Glutamatergic neuron (in vitro differentiated cells): ENCODE measurements around the gene ANKRD10. TPM values are rescaled to one million over a fixed set of nuclear protein-coding genes. Genes with fewer than 3 reads are reported as not detected.

Experiments
- DNase-seq: peaks from one replicate; pipeline ENCODE4 v3.0.0; 2022
- H3K27ac Mint-ChIP-seq: one replicate; pipeline ENCODE4 v1.8.0; 2020; ENCODE audit warnings: mild to moderate bottlenecking, mixed read lengths, inconsistent platforms; ENCODE audit not compliant: unreplicated experiment
- H3K27me3 Mint-ChIP-seq: one replicate; pipeline ENCODE4 v1.8.0; 2020; ENCODE audit warnings: mild to moderate bottlenecking, moderate library complexity, mixed read lengths, inconsistent platforms; ENCODE audit not compliant: unreplicated experiment
- H3K36me3 Mint-ChIP-seq: one replicate; pipeline ENCODE4 v1.8.0; 2020; ENCODE audit warnings: mild to moderate bottlenecking, mixed read lengths, inconsistent platforms; ENCODE audit not compliant: unreplicated experiment
- H3K4me1 Mint-ChIP-seq: one replicate; pipeline ENCODE4 v1.8.0; 2020; ENCODE audit warnings: mild to moderate bottlenecking, low read depth, mixed read lengths, inconsistent platforms; ENCODE audit not compliant: unreplicated experiment
- H3K4me3 Mint-ChIP-seq: one replicate; pipeline ENCODE4 v1.8.0; 2020; ENCODE audit warnings: mild to moderate bottlenecking, mixed read lengths, inconsistent platforms; ENCODE audit not compliant: unreplicated experiment
- H3K9me3 Mint-ChIP-seq: one replicate; pipeline ENCODE4 v1.8.0; 2020; ENCODE audit warnings: mild to moderate bottlenecking, moderate library complexity, mixed read lengths, inconsistent platforms; ENCODE audit not compliant: unreplicated experiment
- total RNA-seq: library from RNA; stranded (reverse); fragmentation: NEBNext Ultra II Directional; extraction: Animal tissue kit (Norgen Biotek cat#: 25700); gene quantifications from one replicate; pipeline ENCODE4 v1.2.1, GENCODE V29; 2021; ENCODE audit not compliant: unreplicated experiment
- TF ChIP-seq, protein P1 (sequence below): fragments of 200-600 bp; sonication (generic); IDR thresholded peaks from one replicate; pipeline ENCODE4 v1.5.0; 2021; ENCODE audit not compliant: partially characterized antibody, unreplicated experiment

The ANKRD10 gene
- total RNA-seq, 1 donor from 2014 or later, result 188 TPM

DNA sequence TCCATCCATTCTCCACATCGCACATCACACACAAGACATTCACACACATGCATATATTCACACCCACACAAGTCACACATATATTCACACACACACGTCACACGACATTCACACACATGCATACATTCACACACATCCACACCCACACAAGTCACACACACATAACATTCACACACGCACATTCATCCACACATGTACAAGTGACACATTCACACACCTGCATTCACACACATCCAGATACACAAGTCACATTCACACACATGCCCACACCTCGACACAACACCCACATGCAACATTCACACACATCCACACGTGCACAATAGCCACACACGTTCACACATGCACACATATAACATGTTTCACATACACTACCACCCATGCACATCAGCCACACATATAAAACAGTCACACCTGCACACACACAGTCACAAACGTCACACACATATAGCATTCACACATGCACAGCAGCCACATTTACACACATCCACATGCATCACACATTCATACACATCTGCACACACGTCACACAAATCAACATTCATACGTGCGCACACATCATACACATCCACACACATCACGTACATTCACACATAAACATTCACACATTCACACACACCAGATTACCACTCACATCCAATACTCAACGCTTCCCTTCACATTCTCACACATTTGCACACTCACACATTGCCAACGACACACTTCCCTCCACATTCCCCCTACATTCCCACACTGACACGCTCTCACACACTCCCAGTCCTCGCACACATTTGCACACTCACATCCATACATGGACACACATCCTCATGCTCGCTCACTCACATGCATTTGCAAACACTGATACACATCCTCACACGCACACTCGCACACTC, 41.0 kb downstream of the ANKRD10 start:
- Mint-ChIP-seq H3K9me3 (peaks cover 4% of the 10 kb centered on the region), H3K4me1 (peaks cover 8% of the 10 kb centered on the region), H3K4me3 (no peak overlapping the region), H3K27me3 (peaks cover 3% of the 10 kb centered on the region), H3K27ac (no peak overlapping the region), H3K36me3 (no peaks in the 10 kb centered on the region)
- no peak for DNase-seq
- TF ChIP-seq, protein P1, sequence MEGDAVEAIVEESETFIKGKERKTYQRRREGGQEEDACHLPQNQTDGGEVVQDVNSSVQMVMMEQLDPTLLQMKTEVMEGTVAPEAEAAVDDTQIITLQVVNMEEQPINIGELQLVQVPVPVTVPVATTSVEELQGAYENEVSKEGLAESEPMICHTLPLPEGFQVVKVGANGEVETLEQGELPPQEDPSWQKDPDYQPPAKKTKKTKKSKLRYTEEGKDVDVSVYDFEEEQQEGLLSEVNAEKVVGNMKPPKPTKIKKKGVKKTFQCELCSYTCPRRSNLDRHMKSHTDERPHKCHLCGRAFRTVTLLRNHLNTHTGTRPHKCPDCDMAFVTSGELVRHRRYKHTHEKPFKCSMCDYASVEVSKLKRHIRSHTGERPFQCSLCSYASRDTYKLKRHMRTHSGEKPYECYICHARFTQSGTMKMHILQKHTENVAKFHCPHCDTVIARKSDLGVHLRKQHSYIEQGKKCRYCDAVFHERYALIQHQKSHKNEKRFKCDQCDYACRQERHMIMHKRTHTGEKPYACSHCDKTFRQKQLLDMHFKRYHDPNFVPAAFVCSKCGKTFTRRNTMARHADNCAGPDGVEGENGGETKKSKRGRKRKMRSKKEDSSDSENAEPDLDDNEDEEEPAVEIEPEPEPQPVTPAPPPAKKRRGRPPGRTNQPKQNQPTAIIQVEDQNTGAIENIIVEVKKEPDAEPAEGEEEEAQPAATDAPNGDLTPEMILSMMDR, result no peak

DNA sequence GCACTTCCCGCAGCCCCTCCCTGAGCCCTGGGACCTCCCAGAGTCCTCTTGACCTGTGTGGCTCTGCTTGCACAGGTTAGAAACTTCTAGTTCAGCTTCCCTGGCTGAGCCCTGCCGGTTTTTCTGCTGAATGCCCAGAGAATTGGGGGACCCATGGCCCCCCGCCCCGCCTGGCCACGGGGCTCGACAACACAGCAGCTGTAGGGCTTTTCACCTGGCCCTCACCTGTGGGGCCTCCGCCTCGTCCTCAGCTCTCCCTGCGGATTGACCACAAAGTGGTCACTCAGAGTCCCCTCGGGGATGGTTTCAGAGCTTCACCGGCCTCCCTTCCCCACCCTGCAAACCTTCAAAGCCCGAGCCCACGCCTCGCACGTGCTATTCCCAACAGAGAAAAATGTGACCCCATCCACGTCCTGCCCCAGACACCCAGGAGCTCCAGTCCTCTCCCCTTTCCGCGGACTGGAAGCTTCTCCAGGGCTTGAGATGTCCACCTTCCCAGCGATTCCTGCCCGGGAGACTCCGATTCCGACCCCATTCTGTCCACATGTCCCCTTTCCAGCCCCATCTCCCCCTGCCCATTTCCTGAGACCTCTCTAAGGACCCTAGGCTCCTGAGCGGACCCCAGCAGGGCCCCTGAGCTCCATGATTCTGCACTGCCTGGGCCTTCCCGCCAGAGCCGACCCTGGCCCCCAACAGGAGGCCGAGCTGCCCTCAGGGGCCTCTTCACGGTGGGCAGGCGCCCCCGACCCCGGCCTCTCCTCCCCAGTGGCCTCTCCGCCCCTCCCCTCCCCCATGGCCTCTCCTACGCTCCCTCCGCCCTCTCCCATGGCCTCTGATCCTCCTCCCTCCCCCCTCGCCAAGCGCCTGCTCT, 41.9 kb downstream of the ANKRD10 start:
- Mint-ChIP-seq H3K27ac (no peak overlapping the region), H3K36me3 (no peaks in the 10 kb centered on the region), H3K27me3 (peaks cover 3% of the 10 kb centered on the region), H3K4me3 (no peak overlapping the region), H3K4me1 (peaks cover 8% of the 10 kb centered on the region), H3K9me3 (peaks cover 4% of the 10 kb centered on the region)
- TF ChIP-seq, protein P1, result no peak
- DNase-seq, result no peak

DNA sequence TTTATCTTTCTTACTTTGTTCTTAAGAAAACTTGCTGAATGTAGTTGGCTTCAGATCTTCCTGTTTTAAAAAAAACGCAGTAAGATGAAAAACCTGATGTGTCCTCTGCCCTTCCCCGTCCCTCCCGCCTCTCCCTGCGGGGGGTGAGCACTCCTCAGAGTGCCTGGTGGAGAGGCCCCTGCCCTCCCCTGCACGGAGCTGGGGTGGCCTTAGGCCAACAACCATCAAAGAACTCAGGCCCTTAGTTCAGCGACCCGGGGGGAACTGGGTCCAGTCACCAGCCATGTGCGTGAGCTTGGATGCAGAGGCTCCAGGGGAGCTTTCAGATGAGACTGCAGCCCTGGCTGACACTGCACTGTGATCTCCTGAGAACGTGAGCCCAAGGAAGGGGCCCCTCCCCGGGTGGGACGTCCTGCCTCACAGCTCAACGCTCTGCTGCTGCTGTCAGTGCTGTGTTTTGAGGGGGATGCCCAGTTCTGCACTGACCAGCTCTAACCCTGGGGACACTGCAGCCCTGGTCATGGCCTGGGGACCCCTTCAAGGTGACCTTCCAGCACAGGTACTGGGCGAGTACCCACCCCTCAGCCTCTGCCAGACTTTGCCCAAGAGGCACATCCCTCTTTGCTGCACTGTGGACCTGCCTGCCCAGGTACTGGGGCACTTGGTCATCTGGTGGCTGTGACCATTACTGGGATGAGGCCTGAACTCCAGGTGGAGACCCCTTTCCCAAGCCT, 42.7 kb downstream of the ANKRD10 start:
- Mint-ChIP-seq H3K27me3 (peaks cover 5% of the 10 kb centered on the region), H3K4me1 (peaks cover 8% of the 10 kb centered on the region), H3K27ac (no peak overlapping the region), H3K4me3 (no peak overlapping the region), H3K9me3 (peaks cover 4% of the 10 kb centered on the region), H3K36me3 (no peaks in the 10 kb centered on the region)
- TF ChIP-seq, protein P1, result no peak
- DNase-seq, result no peak

DNA sequence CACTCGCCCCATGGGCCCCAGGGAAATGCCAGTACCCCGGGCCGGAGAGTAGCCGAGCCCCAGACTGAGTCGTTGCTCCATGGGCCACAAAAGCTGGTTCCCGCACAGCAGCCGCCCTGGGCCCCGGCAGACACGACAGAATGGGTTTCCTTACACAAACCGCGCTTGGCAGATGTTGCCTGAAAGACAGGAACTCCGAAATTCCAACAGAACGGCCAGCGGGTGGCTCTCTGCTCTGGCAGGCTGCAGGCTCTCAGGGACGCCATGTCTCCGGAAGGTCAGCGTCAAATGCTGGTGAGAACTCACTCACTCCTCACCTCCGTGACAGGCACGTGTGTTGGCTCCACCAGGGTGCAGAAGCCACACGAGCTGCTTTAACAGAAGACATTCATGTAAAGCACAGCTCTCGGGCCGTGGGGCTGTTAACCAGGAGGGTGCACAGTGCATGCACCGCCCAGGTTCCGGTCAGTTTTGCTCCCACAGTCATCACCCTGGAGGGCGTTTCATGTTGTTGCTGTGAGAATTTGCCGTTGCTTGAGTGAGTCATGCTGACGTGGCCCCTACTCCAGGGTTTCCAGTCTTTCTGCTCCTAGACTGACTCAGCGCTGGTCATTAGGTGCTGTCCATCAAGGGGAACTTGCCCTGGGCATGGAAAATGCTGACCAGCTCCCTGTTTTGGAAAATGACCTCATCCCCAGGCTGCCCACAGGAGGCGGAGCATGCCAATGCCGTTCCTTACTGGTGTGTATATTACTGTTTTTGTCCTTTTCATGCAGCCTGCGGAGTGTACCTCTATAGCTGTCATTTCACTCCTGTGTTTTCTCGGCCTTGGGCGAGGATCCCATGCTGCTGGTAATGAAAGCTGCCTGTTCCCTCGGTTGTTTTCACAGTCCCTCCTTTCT, 44.8 kb downstream of the ANKRD10 start:
- TF ChIP-seq, protein P1, result no peak
- H3K27me3 Mint-ChIP-seq, result peaks cover 5% of the 10 kb centered on the region
- H3K4me3 Mint-ChIP-seq, result no peak overlapping the region
- no peak overlapping the region for H3K27ac Mint-ChIP-seq
- H3K4me1 Mint-ChIP-seq, result peaks cover 8% of the 10 kb centered on the region
- DNase-seq, result peak; percentile 48
- peaks cover 3% of the 10 kb centered on the region for H3K9me3 Mint-ChIP-seq
- H3K36me3 Mint-ChIP-seq, result no peaks in the 10 kb centered on the region
